NCI-H187 treated with DMSO at 0.1 percent for 48 hours (cell line): Measurements from ENCODE around the gene MLN.
"Not testable (repeated sequence)": the region's sequence is repeated elsewhere in the genome, so short reads cannot be mapped to it uniquely, and the experiment has no call there.

ENCODE experiments used
- DNase-seq: peaks from one replicate; lab custom pipeline; 2025; lab: John Stamatoyannopoulos, UW

MLN gene

DNA sequence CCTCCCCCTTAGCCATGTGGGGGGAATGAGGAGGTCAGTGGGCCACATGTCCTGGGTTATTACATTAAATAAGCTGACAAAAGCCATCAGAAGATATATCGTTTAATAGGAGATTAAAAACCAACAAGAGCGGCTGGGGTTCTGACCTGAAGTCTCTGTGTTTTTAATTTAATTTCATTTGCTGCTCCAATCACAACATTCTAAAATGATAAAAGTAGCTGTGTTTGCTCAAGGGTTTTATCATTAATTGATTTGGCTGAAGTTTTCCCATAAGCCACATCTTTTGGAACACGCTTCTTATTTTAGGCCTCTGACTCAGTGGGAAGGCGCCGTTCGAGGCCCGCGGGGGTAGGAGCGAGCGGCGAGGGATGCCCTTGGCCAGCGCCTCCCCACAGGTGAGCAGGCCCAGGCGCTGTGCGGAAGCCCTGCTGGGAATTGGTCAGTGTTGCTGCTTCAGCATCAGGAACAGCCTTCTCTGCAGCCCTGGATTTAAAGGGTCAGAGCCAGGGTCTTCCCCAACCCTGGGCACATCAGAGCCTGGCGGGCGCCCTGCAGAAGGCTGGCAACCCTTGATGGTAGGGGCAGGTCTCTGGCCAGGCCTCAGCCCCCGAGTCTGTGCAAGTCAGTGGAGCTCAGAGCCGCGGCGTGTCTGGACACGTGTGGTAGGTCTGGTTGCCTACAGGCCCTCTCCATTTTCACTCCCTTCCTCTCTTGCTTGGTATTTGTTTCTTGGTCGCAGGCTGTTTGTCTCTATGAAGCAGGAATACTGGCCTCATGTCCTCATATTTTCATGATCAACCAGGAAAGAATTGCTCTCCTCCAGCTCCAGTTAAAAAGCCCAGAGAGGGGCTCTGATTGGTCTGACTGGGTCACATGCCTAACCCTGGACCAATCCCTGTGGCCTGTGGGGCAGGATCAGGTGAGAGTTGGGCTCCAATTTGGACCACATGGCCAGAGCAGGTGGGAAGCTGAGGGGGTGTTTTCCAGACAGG is 30.9 kb upstream of the MLN start:
- no peak for DNase-seq

DNA sequence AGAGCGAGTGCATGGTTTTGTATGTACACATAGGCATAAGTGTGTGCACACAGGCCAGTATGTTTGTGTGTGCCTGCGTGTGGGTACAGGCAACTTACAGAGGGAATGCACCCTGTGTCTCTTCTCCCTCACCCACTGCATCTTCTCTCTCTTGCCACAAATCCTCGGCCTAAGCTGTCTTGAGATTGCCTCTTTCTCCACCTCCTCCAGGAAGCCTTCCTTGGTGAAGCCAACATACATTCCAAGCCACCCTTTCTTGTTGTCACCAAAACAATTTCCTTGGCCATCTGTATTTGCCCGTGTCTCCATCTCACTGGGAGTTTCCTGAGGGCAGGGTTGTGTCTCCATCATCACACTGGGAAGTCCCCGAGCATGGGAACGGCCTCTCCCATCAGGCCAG is 29.8 kb upstream of the MLN start:
- no peak for DNase-seq

DNA sequence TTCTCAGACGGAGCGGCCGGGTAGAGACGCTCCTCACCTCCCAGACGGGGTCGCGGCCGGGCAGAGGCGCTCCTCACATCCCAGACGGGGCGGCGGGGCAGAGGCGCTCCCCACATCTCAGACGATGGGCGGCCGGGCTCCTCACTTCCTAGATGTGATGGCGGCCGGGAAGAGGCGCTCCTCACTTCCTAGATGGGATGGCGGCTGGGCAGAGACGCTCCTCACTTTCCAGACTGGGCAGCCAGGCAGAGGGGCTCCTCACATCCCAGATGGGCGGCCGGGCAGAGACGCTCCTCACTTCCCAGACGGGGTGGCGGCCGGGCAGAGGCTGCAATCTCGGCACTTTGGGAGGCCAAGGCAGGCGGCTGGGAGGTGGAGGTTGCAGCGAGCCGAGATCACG is 29.0 kb upstream of the MLN start:
- not testable (repeated sequence) for DNase-seq

DNA sequence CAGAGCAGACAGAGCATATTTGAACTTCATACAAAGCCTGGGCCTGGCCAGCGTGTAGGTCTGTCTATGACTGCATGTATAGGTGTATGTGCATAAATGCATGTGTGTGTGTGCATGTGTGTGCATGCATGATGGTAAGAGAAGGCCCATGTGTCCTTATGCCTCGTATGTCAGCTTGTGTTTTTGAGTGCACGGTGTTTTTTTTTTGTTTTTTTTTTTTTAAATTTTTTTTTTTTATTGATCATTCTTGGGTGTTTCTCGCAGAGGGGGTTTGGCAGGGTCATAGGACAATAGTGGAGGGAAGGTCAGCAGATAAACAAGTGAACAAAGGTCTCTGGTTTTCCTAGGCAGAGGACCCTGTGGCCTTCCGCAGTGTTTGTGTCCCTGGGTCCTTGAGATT is 27.9 kb upstream of the MLN start:
- DNase-seq = not testable (repeated sequence)

DNA sequence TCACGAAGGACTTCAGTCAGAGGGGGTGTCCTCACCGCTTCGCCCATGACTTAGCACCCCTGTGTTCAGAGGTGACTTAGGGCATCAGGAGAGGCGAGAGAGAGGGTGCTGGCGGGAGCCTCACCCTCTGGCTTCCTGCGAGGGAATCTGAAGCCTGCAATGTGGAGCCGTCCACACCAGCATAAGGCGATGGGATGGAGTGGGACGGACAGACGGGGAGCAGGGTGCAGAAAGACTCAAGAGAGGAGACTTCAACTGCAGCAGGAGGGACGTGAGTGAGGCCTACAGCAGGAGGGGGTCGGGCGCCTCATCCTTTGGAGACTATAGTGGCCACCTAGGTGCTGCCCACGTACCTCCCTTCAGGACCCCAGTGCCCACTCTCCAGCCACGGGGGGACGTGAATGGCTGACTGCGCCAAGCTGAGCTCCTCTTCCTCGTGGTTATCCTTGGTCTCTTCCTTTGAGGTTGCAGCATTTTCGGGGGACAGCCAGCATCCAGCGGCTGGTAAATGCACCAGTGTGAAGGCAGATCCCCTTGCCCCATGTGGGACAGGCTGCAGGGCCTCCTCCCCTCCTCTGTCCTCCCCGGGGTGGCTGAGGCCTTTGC is 26.9 kb upstream of the MLN start:
- DNase-seq = no peak

DNA sequence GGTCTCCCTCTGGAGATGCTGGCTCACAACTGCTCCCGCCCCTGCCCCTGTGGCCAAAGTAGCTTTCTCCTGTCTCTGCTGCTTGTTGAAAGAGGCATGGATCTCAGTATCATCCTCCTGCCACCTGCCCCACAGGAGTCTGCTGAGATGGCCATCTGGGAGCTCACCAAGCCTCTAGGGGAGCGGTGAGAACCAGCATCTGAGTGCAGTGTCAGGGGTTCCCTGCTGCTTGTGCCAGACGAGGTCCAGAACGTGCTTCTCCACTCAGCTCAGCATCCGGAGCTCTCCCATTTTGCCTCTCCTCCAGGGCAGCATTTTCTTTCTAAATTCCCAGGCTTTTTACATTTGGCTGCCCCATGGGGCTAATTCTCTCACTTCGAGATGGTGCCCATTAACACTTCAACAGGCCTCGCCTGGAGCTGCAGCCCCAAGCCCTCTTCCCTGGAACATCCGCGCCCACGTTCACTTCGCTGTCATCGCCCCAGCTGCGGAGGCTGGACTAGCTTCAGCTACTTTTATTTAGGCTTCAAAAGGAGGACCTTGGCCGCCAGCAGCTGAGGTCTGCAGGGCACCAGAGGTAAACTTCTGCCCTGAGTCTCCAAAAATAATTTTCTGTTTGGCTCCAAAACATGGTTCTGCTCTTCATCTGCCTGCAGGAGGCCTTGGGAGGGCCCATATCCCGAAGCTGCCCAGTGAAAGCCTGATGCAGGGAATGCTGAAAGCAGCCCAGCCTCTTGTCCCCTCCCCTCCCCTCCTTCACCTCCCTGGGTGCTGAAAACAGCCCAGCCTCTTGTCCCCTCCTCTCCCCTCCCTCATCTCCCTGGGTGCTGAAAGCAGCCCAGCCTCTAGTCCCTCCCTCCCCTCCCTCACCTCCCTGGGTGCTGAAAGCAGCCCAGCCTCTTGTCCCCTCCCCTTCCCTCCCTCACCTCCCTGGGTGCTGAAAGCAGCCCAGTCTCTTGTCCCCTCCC is 25.2 kb upstream of the MLN start:
- DNase-seq = no peak

DNA sequence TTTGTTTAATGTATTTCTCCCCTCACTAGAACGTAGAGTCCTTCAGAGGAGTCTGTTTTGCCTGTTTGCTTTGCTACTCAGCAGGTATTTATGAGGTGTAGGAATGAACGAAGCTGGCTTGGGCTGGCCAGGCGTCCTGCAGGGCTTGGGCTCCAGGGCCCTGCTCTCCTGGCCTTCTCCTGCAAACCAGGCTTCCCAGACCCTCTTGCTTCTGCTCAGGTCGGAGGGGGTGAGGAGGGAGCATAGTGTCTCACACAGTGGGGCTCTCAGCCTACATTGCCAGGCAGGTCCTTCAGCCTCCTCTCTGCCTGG is 24.6 kb upstream of the MLN start:
- DNase-seq = no peak

DNA sequence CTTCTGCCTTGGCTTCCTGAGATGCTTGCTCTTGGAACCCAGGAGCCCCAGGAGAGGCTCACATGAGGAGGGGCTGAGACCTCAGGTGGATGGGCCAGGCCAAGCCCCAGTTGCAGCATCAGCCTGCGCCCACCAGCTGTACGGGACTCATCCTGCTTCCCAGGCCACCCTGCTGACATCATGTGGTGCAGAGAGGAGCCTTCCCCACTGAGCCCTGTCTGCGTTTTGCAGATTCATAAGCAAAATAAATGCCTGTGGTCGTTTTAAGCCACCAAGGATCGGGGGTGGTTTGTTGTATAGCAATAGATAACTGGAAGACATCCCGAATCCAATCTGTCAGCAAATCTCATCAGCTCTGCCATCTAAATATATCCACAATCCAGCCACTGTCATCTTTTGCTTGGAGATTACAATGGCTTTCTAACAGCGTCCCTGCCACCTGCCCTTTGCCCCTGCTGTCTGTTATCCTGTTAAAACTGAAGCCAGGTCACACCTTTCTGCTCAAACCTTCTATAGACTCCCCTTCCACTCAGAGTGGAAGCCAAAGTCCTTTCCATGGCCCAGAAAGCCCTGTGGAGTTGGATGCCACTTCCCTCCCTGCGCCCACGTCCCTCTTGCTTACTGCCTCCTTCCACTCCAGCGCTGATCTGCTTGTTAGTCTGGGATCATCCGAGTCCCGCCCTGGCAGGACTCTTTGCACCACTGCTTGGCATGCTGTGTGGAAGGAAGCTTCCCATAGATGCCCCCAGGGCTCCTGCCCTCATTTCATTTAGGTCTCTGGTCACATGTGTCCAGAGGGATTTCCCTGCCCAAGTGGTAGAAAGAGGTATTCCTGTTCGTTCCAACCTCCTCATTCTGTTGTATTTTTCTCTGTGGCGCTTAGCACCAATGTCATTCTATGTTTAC is 24.0 kb upstream of the MLN start:
- no peak for DNase-seq

DNA sequence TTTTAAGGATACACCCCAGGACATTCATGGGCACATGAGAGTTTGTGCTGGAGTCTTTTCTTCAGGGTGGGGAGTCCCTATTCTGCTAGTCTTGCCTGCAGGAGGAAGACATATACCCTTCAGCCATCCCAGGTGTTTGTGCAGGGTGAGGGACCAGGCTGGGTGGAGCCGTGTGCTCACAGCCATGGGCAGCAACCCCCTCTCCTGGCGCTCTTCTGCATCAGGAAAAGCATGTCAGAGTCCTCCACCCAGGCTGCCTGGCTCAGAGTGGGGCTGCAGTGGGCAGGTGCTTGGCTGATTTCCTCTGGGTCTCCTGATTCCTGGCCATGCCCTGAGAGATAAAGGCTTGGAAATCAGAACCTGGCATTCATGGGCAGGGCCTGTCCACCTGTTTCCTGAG is 22.7 kb upstream of the MLN start:
- DNase-seq = no peak

DNA sequence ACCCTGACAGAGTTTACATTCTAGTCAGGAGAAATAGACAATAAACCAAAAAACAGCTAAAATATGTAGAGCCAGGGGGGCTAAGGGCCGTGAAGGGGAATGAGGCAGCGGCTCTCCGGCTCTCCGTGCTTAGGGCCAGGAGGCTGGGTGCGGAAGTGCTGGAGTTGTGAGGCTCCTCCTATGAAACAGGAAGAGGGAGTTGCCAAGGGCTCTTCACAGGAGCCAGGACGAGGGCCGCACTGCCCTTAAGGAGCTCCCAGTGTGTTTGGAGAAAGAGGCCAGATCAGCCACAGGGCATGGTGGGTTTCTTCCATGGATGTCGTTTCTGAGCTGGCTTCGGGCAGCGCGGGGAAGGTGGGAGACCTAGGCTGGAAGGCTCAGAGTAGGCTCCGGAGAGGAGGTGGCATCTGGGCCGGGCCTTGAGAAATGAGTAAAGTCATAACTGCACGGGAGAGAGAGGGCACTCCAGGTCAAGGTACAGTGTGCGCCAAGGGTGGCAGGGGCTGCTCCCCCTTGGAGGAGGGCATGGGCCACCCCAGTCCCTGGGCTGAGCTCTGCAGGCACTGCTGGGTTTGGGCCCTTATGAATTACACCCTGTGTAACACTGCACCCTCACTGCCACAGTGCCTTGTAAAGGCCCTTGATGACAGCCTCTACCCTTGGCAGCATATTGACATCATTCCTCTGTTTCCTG is 20.8 kb upstream of the MLN start:
- DNase-seq = no peak

DNA sequence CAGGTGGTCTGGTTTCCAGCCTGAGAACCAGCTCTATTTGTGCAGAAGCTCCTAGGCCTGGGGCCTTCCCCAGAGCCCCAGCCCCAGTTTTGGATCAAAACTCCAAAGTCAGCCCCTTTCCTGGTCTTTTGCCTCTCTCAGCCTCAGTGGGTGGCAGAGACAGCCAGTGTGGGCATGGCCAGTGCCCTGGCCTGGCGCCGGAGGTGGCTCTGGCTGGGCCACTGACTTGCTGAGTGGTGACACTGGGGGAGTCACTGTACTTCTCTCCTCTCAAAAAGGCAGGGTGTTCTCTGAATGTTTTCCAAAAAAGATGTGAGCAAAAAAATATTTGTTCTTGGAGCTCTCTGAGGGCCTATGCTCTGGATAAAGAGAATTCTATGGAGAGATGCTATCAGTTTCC is 20.0 kb upstream of the MLN start:
- no peak for DNase-seq

DNA sequence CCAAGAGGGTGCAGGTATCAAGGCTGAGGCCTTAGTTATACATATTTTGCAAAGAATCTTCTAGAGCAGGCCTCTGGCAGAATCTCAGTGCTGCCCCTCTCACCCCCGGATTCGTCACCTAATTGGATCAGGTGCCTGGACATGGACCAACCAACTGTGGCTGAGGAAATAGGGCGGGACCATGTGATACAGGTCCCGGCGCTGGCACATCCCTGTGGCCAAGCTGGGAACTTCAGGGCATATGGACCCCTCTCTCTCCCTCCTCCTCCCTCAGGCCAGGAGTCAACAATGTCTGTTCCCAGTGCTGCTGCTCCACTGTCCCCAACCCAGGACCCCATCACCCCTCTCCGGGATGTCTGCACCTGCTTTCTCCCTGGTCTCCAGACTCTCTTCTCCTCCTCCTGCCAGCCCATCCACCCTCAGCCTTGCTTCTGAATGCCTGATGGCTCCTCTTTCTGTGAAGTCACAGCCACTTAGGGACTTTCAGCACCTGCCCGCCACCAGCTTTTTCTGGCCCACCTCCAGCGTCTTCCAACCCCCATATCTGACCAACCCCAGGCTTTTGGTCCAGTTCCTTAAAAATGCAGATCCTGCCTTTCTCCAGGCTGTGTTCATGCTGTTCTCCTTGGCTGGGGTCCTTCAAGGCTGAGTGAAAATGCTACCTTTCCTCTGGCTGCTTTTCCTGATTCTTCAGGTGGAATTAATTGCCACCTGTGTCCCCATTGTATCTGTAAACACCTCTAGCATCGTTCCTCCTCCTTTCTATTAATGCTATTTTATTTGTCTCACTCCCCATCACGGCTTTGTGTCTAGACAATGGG is 19.0 kb upstream of the MLN start:
- no peak for DNase-seq

DNA sequence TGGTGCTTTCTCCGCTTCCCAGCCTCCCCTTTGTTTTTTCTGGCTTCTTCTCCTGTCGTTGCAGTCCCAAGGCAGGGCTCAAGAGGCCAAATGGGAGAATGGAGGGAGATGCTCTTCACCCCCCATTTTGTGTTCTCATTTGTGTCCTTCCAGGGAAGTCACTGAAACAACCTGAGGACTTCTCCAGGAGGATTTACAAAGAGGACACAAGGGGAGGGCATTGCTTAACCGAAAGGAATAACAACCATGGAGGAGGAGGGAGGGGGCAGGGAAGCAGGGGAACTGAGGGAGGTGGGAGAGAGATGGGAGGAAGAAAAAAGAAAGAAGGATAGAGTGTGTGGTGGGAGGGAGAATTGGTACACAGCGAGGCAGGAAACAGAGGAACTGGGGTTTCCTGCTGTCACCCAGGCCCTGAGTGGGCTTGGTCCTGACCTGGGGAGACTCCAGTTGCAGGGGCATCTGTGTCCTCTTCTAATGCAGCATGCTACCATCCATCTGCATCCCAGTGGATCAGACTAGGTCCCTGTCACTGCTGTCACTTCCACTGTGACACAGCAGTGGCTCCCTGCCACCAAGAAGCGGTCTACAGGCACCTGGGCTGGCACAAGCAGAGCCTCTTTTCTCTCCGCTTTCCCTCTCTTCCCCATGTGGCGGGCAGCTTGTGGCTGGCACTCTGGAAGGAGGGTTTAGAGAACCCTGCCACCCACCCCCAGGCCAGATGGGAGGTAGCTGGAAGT is 17.1 kb upstream of the MLN start:
- no peak for DNase-seq

DNA sequence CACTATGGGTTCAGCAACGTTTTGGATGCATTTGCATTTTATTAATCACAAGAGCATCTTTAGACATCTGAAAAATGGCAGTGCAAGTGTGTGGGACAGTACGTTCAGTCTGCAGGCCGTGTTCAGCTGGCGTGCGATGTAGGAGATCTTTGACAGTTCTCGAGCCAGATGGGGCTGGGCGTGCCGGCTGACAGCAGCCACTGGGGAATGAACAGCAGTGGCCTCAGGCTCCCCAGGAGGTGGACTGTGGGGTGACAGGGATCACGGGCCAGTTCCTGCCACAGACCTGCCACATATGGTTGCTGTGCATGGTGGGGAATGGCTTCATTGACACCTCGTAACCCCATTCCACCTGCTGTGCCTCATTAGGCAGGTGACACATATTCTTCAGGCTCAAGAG is 16.4 kb upstream of the MLN start:
- DNase-seq = no peak

DNA sequence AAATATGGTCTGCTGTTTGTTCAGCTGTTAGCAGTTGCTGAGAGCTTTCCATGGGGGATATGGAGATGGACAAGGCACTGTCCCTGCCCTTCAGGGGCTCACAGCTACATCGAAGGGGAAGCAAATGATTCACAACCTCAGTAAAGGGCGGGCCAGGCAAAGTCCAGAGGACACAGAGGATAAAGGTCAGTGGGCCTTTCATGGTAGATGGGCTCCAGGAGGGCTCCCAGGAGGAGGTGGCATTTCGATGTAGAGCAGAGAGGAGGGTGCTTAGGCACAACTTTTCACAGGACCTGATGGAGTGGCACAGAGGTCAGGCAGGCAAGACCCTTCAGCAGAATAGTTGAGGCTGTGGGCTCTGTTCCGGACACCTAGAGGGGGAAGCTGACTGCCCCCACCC is 15.2 kb upstream of the MLN start:
- no peak for DNase-seq

DNA sequence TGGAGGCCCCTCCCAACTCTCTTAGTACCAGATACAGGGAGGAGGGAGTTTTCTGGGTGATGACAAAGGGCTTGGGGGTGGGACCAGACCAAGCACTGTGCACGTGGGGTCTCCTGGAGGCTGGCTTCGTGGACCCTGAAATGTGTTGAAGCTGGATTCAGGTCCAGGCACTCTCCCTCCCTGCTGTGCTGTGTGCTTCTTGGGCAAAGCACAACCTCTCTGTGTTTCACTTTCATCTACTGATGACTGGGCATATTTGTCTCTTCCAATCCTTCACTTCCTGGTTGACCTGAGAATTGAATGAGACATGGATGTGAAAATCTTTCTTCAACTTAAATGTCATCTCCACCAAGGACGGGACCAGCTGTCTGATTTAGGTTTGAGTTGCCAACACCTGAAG is 14.5 kb upstream of the MLN start:
- DNase-seq = no peak

DNA sequence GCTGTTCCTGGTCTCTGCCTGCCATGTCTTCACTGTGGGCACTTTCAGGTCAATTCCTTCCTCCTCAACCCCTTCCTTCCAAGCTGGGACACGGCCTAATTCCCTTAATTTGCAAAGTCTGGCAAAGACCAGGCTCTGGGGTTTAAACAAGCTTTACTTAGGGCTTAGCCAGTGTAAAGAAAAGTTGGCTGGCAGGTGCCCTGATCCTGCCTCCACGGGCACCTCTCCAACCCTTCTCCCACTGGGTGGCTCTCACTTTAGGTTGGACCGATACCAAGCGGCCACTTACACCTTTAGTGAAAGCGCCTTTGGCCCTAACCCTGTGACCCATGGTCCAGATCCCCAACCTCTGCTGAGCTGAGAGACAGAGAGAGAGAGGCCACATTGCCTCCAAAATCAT is 13.7 kb upstream of the MLN start:
- DNase-seq = no peak

DNA sequence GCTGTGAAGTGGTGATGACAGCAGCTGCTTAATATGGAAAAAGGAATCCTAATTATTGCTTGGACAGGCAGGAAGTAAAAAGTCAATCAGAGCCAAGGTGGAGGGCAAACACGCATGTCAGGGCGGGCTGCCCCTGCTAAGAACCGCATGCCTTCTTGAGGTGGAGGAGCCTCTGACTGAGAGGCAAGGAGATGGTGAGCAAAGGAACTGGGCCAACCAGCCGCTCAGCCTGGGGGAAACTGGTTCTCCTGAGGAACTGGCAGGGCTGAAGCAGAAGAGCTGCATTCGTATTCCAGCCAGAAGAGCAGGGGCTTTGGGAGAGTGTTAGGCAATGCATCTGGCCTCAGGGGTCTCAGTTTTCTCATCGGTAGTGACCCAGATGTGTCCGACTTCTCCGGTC is 13.1 kb upstream of the MLN start:
- DNase-seq = no peak

DNA sequence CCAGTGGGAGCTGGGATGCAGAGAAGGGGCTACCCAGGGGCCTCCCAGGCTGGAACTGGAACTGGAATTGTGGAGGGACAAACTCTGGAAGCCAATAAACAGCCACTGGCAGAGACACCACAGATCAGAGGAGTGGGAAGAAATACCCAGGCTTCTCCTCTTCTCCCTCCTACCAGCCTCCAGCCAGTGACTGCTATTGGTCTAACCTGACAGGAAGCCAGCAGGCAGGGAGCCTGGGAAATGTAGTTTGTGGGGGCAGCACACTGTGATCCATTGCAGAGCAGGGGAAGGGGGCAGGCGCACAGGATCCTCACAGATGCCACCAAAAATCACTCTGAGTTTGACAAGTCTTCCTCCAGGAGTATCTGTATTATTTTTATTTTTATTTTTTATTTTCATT is 12.1 kb upstream of the MLN start:
- DNase-seq = peak; percentile 28
